ENCODE results near the gene FAM193A.

DNA sequence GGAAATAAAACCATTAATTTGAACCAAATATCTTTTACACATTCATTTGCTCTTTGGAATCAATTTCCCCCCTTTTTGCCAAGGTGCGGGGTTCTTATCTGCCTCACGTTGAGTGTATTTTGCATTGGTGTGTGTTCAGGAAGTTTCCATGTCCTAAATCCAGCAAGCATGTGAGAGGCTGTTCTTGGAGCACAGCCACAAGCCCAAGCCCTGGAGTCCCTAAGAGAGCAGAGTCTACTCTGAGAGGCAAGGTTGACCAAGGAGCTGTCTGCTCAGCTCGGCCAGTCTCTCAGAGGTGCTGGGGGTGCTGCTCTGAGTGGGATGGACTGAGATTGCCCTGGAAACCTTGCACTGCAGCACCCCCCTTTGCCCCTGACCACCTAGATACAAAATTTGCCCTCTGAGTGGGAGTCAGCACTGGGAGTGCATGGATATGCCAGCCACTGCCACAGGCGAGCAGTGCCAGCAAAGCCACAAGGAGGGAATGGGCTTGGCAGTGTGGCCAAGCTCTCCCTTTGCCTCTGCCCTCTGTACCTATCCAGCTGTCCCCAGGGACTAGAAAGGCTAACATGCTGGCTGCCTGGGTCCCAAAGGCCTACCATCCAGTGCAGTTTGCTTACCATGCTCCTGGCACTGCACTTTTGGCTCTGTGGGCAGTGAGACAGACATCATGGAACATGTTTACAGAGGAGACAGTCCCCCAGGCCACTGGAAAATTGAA, 20.5 kb upstream of the FAM193A start:
- TF ChIP-seq, protein P1, sequence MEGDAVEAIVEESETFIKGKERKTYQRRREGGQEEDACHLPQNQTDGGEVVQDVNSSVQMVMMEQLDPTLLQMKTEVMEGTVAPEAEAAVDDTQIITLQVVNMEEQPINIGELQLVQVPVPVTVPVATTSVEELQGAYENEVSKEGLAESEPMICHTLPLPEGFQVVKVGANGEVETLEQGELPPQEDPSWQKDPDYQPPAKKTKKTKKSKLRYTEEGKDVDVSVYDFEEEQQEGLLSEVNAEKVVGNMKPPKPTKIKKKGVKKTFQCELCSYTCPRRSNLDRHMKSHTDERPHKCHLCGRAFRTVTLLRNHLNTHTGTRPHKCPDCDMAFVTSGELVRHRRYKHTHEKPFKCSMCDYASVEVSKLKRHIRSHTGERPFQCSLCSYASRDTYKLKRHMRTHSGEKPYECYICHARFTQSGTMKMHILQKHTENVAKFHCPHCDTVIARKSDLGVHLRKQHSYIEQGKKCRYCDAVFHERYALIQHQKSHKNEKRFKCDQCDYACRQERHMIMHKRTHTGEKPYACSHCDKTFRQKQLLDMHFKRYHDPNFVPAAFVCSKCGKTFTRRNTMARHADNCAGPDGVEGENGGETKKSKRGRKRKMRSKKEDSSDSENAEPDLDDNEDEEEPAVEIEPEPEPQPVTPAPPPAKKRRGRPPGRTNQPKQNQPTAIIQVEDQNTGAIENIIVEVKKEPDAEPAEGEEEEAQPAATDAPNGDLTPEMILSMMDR (IDR thresholded peaks at IDR 0.05; ENCODE audit: low read depth, low read length), result no peak
- TF ChIP-seq EZH2phosphoT487 (IDR thresholded peaks at IDR 0.05; ENCODE audit: low read depth), result no peak

Data from OCI-LY3 (cell line).